Activated naive CD4-positive, alpha-beta T cell treated with anti-CD3 and anti-CD28 coated beads, Interleukin-2, amount 10 ng/mL, durations not matched to agents 5 hours and 36 hours (primary cell): ENCODE data around the gene PTTG1. TPM values are rescaled to one million over a fixed set of nuclear protein-coding genes. Genes with fewer than 3 reads are reported as not detected.

ENCODE experiments used
- microRNA-seq: library from miRNA; unstranded; fragments of <30 nt; microRNA quantifications from one replicate; pipeline ENCODE4 v1.2.0, GENCODE V29; 2022; ENCODE audit warnings: borderline microRNAs expressed, borderline replicate concordance
- total RNA-seq, 2 experiments: library from RNA; stranded (reverse); gene quantifications; one replicate each; pipeline ENCODE4 v1.2.3, GENCODE V29; 2021

PTTG1 gene
- 100 to 1,000 TPM; 109 to 113 TPM for total RNA-seq

DNA sequence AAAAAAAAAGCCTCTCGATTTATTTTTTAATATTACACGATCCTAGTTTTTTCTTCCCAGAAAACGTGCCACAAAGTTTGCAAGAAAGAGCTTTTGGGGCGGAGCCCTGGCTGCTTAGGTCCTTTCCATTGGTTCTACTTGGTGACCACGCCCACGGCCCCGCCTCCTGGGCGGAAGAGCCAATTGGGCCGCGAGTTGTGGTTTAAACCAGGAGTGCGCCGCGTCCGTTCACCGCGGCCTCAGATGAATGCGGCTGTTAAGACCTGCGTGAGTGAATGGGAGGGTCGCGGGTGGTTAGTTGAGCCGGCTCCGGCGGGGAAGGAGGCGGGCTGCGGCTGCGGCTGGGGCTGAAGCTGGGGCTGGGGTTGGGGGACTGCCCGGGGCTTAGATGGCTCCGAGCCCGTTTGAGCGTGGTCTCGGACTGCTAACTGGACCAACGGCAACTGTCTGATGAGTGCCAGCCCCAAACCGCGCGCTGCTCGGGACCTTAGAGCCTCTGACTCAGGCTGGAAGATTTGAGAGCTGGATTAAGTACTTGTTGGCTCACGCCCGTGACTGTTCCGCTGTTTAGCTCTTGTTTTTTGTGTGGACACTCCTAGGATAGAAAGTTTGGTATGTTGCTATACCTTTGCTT is at the start of gene PTTG1:
PTTG1 (plus strand) TSS at position 231 of the 634 bp plus-strand sequence. CDS start 458 bp downstream, outside the sequence.

DNA sequence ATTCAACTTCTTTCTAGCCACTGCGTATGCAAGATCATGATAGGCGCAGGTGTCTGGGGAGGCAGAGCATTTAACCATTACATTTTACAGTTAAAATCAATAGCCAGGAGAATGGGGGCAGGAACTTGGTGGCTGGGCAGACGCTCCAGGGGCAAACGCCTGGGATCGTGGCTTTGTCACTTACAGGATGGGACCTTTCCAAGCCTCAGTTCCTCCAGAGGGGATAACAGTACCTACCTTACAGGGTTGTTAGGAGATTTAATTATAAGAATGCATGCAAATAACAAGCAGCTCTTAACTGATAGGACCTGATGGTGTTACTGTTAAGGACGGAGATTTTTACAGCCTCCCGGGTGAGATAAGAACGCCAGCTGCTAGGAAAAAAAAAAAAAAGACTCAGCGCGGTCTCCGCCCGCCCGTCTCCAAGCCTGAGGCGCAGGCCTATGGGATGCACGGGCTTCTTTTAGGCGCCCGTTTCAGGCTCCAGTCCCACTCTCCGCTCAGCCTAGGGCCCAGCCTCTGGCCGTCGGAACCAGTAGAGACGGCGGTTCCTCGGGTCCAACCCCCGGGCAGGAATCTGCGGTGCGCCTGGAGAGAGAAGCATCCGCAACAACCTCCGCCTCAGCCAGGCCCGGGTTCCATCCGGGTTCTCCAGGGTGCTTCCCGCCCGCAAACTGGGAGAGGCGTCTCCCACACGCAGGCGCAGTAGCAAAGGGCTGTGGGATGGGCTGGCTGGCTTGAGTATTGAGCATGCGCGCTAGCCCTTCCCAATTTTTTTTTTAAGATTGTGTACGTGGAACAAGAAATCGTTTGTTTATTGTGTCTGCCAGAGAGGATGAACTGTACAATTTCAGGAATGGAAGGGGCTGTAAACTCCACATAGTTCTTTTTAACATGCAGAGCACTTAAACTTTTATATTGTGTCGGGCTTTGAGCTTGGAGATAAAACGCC is 22.0 kb upstream of the PTTG1 start, which contains the start of gene FAM200C:
FAM200C (minus strand) TSS at position 653 of the 952 bp plus-strand sequence. CDS start 4,564 bp downstream, outside the sequence.

DNA sequence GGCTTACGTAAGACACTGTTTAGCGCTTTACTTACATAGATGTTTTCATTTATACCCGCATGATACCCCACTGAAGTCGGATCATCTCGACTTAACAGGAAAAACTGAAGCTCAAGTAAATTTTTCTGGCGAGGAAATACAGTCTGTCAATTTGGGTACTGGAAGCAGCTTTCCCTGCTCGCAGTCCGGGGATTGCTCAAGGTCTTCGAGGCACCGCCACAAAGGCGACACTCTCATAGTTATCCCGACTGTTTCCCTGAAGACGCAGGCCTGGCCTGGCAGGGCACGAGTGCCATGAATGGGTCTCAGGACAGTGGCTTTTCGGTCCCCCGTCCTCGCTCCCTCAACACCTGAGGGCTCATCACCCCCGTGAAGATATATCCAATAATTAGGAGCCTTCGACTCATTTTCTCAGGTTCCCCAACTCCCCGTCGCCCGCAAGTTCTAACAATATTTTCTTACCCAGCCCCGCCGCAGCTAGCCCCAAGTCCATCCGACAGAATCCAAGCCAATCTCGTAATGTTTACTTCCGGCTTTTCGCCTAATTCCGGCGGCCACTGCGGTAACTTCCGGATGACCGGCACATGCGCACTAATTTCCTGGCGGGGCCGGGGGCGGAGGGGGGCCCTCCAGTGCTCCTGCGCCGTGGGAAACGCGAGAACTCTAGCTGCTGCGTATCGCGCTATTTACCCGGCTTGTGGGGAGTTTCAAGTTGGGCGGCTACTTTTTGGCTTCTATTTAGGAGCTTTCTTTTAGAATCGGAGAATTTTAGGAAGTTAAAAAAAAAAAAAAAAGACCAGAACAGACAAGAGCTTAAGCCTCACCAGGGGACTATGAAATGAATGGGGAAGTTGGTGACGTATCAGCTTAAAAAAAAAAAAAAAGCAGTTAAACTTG is 2.8 kb upstream of the PTTG1 start, which contains the start of gene SLU7:
SLU7 (minus strand) TSS at position 521 of the 897 bp plus-strand sequence. CDS start 3,787 bp downstream, outside the sequence.

Small RNAs within 50 kb of the gene (microRNA-seq; reads per million reads assigned to microRNA genes)
- gene MIR3142 = not detected

Other genes starting within 250 kb of the PTTG1 start
- gene FABP6, start 192.3 kb upstream of the PTTG1 start, total RNA-seq = not detected
- not detected for gene CCNJL, start 109.3 kb upstream of the PTTG1 start, total RNA-seq
- gene C1QTNF2, start 51.2 kb upstream of the PTTG1 start, total RNA-seq = not detected
- gene FAM200C, start 21.8 kb upstream of the PTTG1 start, total RNA-seq = under 1 TPM; 0.40 to 0.55 TPM
- gene SLU7, start 2.8 kb upstream of the PTTG1 start, total RNA-seq = 10 to 100 TPM; 59.6 to 66.4 TPM